ENCODE results near the gene PRR5L.

- TF ChIP-seq EP300 (IDR thresholded peaks at IDR 0.05) (no peak), CTCF (IDR thresholded peaks at IDR 0.05) (no peak)
Measured at GRCh38 chr11:36500315-36500721, 204.2 kb downstream of the PRR5L start.

Data from ovary (tissue), 3 donors.